NCI-H146 (cell line): ENCODE measurements around the gene CCNB1.
"Not testable (repeated sequence)": the region's sequence is repeated elsewhere in the genome, so short reads cannot be mapped to it uniquely, and the experiment has no call there.

Experiments
- DNase-seq: peaks from one replicate; lab custom pipeline; 2025; lab: John Stamatoyannopoulos, UW

CCNB1 gene

DNA sequence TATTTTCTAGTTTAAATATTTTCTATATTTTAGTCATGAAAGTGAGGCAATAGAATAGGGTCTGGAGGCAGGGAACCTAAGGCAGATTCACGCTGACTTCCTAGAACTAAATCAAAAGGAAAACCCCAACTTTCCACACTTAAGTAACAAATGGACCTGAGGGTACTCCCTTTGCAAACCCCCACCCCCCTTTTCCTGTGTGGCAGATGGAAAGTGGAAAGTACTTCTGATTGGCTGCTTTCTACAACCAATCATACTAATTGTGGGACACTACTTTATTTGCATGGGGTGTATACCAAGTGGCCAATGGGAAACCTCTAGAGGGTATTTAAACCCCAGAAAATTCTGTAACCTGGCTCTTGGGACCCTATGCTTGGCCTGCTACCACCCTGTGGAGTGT lies 17.7 kb downstream of the CCNB1 start:
- no peak for DNase-seq

DNA sequence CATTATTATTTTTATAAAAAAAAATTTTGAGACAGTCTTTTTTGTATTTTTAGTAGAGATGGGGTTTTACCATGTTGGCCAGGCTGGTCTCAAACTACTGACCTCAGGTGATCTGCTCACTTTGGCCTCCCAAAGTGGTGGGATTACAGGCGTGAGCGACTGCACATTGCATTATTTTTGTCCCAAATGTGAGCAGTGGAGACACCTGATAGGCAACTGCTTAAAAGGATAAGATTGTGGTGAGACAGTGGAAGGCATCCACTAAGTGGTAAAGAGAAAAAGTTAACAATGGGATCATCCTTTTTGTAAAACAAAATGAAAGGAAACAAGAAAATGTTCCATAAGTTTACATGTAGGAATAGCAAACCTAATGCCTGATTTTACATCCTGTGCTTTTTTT lies 20.4 kb downstream of the CCNB1 start:
- DNase-seq: no peak

- DNase-seq: no peak
Measured at GRCh38 chr5:69188811-69189161, 21.8 kb downstream of the CCNB1 start.

GRCh38 chr5:69189162-69190086 lies 22.5 kb downstream of the CCNB1 start, which contains the start of gene CENPH:
CENPH (plus strand) TSS chr5:69189583; CDS start chr5:69189635, 52 bp downstream.
- DNase-seq: peak; percentile 91

GRCh38 chr5:69202497-69202896 lies 35.5 kb downstream of the CCNB1 start:
- no peak for DNase-seq

DNA sequence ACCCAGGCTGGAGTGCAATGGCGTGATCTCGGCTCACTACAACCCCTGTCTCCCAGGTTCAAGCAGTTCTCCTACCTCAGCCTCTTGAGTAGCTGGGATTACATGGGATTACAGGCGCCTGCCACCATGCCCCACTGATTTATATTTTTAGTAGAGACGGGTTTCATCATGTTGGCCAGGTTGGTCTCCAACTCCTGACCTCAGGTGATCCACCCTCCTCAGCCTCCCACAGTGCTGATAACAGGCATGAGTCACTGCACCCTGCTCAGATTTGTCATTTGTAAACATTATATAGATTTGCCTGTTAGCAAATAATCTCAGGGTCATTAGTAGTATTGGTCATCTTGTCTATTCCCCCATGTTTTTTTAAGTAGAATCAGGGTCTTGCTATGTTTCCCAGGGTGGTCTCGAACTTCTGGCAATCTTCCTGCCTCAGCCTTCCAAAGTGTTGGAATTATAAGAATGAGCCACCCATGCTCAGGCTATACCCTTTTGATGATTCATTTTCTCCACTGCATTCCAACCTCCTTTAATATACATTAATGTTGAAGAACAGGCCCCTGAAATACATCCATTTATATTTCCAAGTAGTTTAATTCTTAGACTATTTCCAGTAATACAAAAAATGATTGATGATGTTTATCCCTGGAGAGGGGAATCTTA lies 39.7 kb downstream of the CCNB1 start:
- no peak for DNase-seq

GRCh38 chr5:69209602-69210001 lies 42.7 kb downstream of the CCNB1 start:
- DNase-seq: no peak

DNA sequence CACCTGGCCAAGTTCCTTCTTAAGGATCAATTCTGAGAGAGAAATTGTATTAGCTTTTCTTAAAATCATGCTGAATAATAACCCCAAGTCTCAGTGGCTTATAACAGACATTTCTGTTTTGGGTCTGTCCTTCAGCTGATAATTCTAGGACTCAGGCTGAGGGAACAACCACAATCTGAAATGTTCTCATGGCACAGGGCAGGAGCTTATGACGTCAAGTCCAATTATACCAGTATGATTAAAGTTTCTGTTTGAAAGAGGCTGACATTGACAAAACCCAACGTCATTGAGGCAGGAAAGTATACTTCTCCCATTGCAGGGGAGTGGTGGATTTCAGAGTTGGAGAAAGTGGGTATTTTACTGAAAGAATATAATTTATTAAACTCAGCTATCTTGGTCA lies 44.2 kb downstream of the CCNB1 start:
- no peak for DNase-seq

- DNase-seq: no peak
Measured at GRCh38 chr5:69212022-69212421, 45.1 kb downstream of the CCNB1 start.

DNA sequence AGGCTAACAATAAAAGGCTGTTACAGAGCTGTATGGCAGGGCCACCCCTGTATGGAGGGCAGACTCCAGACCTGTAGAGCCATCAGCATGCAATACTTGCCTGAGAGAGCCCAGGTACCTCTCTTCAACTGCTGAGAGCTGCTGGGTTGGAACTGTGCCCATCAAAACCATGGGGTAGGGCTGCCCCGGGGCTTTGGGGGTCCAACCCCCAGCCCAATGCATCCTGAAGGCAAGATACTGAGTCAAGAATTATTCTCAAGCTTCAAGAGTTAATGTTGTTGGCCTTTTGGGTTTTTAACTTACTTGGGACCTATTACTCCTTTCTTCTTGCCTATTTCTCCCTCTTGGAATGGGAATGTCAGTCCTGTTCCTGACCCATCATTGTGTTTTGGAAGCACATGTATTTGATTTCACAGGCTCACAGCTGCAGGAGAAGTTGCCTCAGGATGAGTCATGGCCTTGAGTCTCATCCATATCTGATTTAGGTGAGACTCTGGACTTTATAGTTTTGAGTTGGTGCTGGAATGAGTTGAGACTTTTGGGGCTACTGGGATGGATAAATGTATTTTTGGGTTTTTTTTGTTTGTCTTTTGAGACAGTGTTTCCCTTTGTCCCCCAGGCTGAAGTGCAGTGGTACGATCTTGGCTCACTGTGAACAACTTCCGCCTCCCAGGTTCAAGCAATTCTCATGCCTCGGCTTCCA lies 46.7 kb downstream of the CCNB1 start:
- no peak for DNase-seq

DNA sequence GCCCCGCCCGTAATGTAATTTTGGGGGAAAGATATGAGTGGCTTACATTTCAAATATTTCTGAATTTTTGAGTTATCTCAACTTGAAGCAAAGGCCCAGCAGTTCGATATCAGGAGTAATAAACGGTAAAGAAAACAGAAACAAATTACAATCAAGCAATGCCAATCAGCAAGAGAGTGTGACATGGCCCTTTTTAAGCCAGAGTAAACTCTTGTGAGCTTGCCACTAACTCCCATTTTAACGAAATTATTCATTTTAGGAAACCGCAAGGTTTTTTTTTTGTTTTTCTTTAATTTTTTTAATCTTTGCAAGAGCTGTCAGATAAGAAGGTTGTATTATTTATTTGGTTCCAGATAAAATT lies 50.2 kb downstream of the CCNB1 start:
- no peak for DNase-seq

DNA sequence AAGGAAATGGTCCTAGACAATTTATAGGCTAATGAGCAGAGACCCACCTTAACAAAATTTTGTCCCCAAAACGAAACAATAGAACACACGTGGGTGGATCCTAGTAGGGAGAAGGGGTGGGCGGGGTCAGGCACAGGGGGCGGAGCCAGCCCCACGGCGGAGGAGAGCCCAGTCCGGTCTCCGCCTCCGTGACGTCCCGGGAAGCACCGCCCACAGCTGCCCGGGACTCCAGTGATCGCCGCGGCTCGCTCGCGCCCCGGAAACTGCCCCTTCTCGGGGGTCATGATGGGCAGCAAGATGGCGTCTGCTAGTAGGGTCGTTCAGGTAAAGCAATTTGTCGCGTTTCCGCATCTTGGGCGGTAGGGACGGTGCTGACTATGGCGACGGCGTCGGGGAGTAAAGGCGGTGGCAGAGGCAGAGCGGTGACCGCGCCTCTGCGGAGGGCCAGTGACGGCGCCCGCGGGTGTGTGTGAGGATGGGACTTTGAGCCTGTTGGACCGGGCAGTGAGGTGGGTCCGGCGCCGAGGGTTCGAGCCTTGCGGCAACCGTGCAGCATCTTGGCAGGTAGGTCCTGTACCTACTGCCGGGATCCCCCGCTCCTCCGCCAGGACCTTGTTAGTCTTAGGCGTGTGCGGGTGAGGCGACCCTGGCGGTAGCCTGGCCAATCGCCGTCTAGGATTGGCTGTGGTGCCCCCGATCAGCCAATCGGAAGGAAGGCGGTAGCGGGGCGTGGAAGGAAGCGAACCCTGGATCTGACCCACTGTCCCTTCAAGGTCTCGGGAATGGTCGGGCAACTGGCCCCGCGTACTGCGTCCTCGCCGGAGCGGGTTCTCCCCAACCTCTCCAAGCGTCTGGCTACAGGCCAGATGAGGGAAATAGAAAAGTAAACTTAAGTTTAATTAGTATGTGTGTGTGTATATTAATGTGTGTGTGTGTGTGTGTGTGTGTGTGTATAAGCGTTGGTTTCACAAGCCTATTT lies 50.9 kb downstream of the CCNB1 start:
- peak; percentile 95 for DNase-seq

DNA sequence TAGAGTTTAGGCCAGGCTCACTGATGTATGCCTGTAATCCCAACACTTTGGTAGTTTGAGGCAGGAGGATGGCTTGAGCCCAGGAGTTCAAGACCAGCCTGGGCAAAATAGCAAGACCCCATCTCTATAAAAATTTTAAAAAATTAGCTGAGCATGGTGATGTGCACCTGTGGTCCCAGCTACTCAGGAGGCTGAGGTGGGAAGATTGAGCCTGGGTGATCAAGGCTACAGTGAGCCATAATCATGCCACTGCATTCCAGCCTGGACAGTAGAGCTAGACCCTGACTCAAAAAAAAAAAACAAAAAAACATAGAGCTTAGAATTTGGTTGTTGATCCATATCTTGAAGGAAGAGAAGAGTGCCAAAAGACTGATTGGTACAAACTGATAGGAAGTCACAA lies 53.0 kb downstream of the CCNB1 start:
- no peak for DNase-seq

GRCh38 chr5:69220371-69220770 lies 53.4 kb downstream of the CCNB1 start:
- DNase-seq: not testable (repeated sequence)

DNA sequence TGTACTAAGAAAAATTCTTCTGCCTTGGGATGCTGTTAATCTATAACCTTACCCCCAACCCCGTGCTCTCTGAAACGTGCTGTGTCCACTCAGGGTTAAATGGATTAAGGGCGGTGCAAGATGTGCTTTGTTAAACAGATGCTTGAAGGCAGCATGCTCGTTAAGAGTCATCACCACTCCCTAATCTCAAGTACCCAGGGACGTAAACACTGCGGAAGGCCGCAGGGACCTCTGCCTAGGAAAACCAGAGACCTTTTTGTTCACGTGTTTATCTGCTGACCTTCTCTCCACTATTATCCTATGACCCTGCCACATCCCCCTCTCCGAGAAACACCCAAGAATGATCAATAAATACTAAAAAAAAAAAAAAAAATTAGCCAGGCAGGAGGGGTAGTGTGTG lies 53.9 kb downstream of the CCNB1 start:
- not testable (repeated sequence) for DNase-seq

GRCh38 chr5:69224520-69224919 lies 57.6 kb downstream of the CCNB1 start:
- no peak for DNase-seq

DNA sequence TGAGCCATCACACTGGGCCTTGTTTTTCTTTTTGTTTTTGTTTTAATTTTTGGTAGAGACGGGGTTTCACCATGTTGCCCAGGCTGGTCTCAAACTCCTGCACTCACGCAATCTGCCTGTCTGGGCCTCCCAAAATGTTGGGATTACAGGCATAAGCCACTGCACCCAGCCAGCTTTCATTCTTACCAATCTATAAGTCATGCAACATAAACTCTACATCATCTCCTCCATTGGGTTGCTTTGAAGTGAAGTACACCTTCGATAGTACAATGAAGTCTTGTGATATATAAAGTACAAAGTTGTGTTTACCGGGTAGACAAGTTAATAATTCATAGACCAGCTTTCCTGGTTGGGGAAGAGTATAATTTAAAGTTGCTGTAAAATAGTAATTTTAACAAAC lies 58.9 kb downstream of the CCNB1 start:
- no peak for DNase-seq
